Fibroblast of lung (primary cell): ENCODE data around the gene ARL4D. TPM values are rescaled to one million over a fixed set of nuclear protein-coding genes. Genes with fewer than 3 reads are reported as not detected.

ENCODE experiments used
- DNase-seq, 2 donors: peaks; one replicate each; pipeline versions ENCODE4 v3.0.0 to v3.0.0-alpha.2; 2010; ENCODE audit warnings: low read depth in 2 of 2
- H2AFZ ChIP-seq: 2 replicates; pipeline ENCODE4 v1.5.1; 2012; ENCODE audit warnings: low read length, control low read depth, inconsistent platforms
- H3K27ac ChIP-seq: 2 replicates; pipeline ENCODE4 v1.5.1; 2011; ENCODE audit warnings: low read length, control low read depth; ENCODE audit not compliant: insufficient read depth
- H3K27me3 ChIP-seq: 2 replicates; pipeline ENCODE4 v1.5.1; 2011; ENCODE audit warnings: mild to moderate bottlenecking, low read length; ENCODE audit not compliant: control insufficient read depth, insufficient read depth
- H3K36me3 ChIP-seq: 2 replicates; pipeline ENCODE4 v1.5.1; 2011; ENCODE audit warnings: low read length; ENCODE audit not compliant: control insufficient read depth, insufficient read depth
- H3K4me1 ChIP-seq: 2 replicates; pipeline ENCODE4 v1.5.1; 2011; ENCODE audit warnings: low read length; ENCODE audit not compliant: control insufficient read depth, insufficient read depth; ENCODE audit errors: extremely low read depth
- H3K4me2 ChIP-seq: 2 replicates; pipeline ENCODE4 v1.5.1; 2011; ENCODE audit warnings: low read length, control low read depth; ENCODE audit not compliant: insufficient read depth; ENCODE audit errors: extremely low read depth
- H3K4me3 ChIP-seq, 4 experiments: fragments of 200-600 bp in 1 of 4; sonication (generic) in 1 of 4; replicated peaks in 1 of 4; 2 replicates each; pipeline ENCODE4 v1.5.1; 2011 to 2016; ENCODE audit warnings: low read length in 4 of 4, low read depth in 3 of 4, mild to moderate bottlenecking in 3 of 4, control low read depth in 2 of 4, inconsistent platforms in 1 of 4, mixed read lengths in 1 of 4; ENCODE audit not compliant: insufficient read depth in 1 of 4; ENCODE audit errors: control extremely low read depth in 1 of 4
- H3K79me2 ChIP-seq: 2 replicates; pipeline ENCODE4 v1.5.1; 2012; ENCODE audit warnings: mild to moderate bottlenecking, low read length, inconsistent platforms; ENCODE audit not compliant: control insufficient read depth, insufficient read depth
- H3K9ac ChIP-seq: 2 replicates; pipeline ENCODE4 v1.5.1; 2011; ENCODE audit warnings: mild to moderate bottlenecking, low read length, control low read depth; ENCODE audit not compliant: insufficient read depth
- H3K9me3 ChIP-seq: 2 replicates; pipeline ENCODE4 v1.5.1; 2012; ENCODE audit warnings: low read depth, low read length; ENCODE audit not compliant: control insufficient read depth, insufficient read depth
- H4K20me1 ChIP-seq: 2 replicates; pipeline ENCODE4 v1.5.1; 2011; ENCODE audit warnings: low read length; ENCODE audit not compliant: control insufficient read depth, insufficient read depth; ENCODE audit errors: extremely low read depth
- EZH2 ChIP-seq: IDR thresholded peaks from 2 replicates; pipeline ENCODE4 v1.5.1; 2012; ENCODE audit warnings: low read length, control low read depth, mild to moderate bottlenecking; ENCODE audit errors: missing control alignments
- polyA minus RNA-seq: library from RNA; depleted of rRNA, polyadenylated mRNA; stranded (reverse); fragments of >200 nt; gene quantifications from 2 replicates; pipeline ENCODE4 v1.2.3, GENCODE V29; 2011; ENCODE audit warnings: low replicate concordance
- polyA plus RNA-seq, 2 donors: library from polyadenylated mRNA; depleted of rRNA in 1 of 2; stranded (reverse) in 1 of 2; unstranded in 1 of 2; fragments of >200 nt; gene quantifications; 2 replicates each; pipeline ENCODE4 v1.2.1, GENCODE V29; 2011 to 2012; ENCODE audit warnings: missing spikeins in 1 of 2
- total RNA-seq: library from RNA; depleted of rRNA; stranded (reverse); fragments of >200 nt; gene quantifications from 2 replicates; pipeline ENCODE4 v1.2.1, GENCODE V29; 2014
- TF ChIP-seq, protein P1 (sequence below), 2 donors: IDR thresholded peaks in 1 of 2; conservative IDR thresholded peaks in 1 of 2; 1 replicate in 1 of 2; 2 replicates in 1 of 2; pipeline ENCODE4 v1.5.1; 2011 to 2012; ENCODE audit warnings: low read length in 2 of 2, control low read depth in 1 of 2, inconsistent platforms in 1 of 2, low read depth in 1 of 2, mild to moderate bottlenecking in 1 of 2

The ARL4D gene, protein sequence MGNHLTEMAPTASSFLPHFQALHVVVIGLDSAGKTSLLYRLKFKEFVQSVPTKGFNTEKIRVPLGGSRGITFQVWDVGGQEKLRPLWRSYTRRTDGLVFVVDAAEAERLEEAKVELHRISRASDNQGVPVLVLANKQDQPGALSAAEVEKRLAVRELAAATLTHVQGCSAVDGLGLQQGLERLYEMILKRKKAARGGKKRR
- total RNA-seq (46.4 and 60.6 TPM in 2 replicates), polyA plus RNA-seq (12.5 and 14.0 TPM in 2 replicates), polyA minus RNA-seq (10.4 and 17.2 TPM in 2 replicates)
- 12.3 and 14.6 TPM in 2 replicates for polyA plus RNA-seq (2012)

DNA sequence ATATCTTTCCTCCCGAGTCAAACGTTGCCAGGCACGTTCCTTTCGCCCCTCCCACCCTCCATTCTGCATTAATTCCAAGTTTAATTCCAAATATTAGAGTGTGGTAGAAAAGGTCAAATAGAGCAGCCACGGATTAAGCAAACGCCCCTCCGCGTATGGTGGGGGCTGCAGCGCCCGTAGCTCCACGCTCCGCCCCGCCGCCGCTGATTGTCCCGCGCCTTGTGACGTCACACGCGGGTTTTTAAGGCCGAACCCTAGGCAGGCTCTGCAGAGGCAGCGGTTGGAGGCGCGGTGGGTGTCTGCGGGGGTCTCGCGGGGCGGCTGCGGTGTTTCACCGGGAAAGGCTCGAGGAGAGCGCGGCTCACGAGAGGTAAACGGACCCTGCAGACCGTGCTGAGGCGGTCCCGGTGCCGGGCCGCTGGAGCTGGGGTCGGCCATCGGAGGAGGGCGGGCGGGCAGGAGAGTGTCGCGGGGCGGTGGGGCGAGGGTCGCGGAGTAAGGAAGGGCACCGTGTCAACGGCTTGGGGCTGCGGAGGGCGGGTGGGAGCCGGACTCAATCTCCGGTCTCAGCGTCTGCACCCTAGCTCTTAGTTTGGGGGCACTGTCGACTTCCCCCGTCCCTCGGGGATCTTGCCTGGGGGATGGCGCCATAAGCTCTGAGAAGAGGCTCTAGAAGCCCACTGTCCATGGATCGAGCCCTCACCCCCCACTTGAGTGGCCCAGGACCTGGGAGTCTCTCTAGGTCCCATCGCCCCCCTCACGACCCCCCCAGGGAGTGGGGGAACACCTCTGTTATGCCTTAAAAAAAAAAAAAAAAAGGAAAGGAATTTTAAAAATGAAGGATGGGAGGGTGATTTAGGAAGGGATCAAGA is at the start of gene ARL4D:
Gene ARL4D, plus strand, starts transcription at position 270 of the 872 bp plus-strand sequence. CDS start 740 bp downstream, outside the sequence.
- Histone ChIP-seq H3K27ac (peak within 1 kb of the TSS; percentile 66), H3K79me2 (peaks cover 17% of the 10 kb centered on the region)
- DNase-seq: peak; percentile 77 to 80

DNA sequence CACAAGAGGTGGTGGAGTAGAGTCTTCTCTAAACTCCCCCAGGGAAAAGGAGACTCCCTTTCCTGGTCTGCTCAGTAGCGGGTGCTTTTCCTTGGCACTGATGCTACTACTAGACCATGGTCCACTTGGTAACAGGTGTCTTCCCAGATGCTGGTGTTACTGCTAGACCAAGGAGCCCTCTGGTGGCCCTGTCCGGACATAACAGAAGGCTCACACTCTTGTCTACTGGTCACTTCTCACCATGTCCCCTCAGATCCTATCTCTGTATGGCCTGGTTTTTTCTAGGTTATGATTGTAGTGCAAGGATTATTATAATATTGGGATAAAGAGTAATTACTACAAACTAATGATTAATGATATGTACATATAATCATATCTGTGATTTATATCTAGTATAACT is 49.7 kb upstream of the ARL4D start:
- H3K4me1 ChIP-seq: no peaks in the 10 kb centered on the region
- no peak overlapping the region for H2AFZ ChIP-seq
- H3K4me3 ChIP-seq: no peak overlapping the region
- H3K4me2 ChIP-seq: no peak overlapping the region
- no peak for DNase-seq
- no peaks in the 10 kb centered on the region for H3K27me3 ChIP-seq
- H3K9me3 ChIP-seq: no peaks in the 10 kb centered on the region
- H3K79me2 ChIP-seq: no peaks in the 10 kb centered on the region
- no peak for TF ChIP-seq EZH2
- TF ChIP-seq, protein P1, sequence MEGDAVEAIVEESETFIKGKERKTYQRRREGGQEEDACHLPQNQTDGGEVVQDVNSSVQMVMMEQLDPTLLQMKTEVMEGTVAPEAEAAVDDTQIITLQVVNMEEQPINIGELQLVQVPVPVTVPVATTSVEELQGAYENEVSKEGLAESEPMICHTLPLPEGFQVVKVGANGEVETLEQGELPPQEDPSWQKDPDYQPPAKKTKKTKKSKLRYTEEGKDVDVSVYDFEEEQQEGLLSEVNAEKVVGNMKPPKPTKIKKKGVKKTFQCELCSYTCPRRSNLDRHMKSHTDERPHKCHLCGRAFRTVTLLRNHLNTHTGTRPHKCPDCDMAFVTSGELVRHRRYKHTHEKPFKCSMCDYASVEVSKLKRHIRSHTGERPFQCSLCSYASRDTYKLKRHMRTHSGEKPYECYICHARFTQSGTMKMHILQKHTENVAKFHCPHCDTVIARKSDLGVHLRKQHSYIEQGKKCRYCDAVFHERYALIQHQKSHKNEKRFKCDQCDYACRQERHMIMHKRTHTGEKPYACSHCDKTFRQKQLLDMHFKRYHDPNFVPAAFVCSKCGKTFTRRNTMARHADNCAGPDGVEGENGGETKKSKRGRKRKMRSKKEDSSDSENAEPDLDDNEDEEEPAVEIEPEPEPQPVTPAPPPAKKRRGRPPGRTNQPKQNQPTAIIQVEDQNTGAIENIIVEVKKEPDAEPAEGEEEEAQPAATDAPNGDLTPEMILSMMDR (conservative IDR thresholded peaks at IDR 0.05 in 1 of 2, IDR thresholded peaks at IDR 0.05 in 1 of 2; ENCODE audit: low read depth in 1 of 2, low read length in 2 of 2): peak in 1 of 2 donors; percentile 48
- H4K20me1 ChIP-seq: no peaks in the 10 kb centered on the region
- H3K27ac ChIP-seq: no peak overlapping the region
- no peaks in the 10 kb centered on the region for H3K36me3 ChIP-seq
- no peak overlapping the region for H3K9ac ChIP-seq

More for the DNA sequence above, at the start of gene ARL4D:
- Histone ChIP-seq H3K4me3 (peak within 1 kb of the TSS; percentile 42 to 76 (median 60)), H3K9me3 (no peaks in the 10 kb centered on the region), H3K9ac (peak within 1 kb of the TSS; percentile 76), H4K20me1 (no peaks in the 10 kb centered on the region), H3K4me2 (peak within 1 kb of the TSS; percentile 91), H3K4me1 (peaks cover 9% of the 10 kb centered on the region), H3K27me3 (no peaks in the 10 kb centered on the region), H3K36me3 (peaks cover 2% of the 10 kb centered on the region), H2AFZ (peak within 1 kb of the TSS; percentile 76)
- TF ChIP-seq EZH2: no peak
- TF ChIP-seq, protein P1 (conservative IDR thresholded peaks at IDR 0.05 in 1 of 2, IDR thresholded peaks at IDR 0.05 in 1 of 2; ENCODE audit: low read depth in 1 of 2, low read length in 2 of 2): no peak

DNA sequence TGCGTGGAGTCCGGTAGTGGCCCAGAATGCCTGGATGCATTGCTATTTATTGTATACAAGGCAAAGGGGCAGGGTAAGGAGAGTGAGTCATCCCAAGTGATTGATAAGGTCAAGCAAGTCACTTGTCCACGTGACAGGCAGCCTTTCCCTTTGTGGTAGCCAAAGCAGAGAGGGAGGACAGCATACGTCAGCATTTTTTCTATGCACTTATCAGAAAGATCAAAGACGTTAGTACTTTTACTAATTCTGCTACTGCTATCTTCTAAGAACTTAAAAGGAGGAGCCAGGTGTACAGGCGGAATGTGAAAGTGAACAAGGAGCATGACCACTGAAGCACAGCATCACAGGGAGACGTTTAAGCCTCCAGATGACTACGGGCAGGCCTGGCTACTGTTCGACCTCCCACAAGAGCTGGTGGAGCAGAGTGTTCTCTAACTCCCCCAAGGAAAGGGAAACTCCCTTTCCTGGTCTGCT is 47.9 kb upstream of the ARL4D start:
- H3K79me2 ChIP-seq: no peaks in the 10 kb centered on the region
- H4K20me1 ChIP-seq: no peaks in the 10 kb centered on the region
- no peak overlapping the region for H2AFZ ChIP-seq
- no peak overlapping the region for H3K9ac ChIP-seq
- H3K4me1 ChIP-seq: no peaks in the 10 kb centered on the region
- H3K27me3 ChIP-seq: no peaks in the 10 kb centered on the region
- DNase-seq: no peak
- H3K27ac ChIP-seq: no peak overlapping the region
- H3K4me2 ChIP-seq: no peak overlapping the region
- no peaks in the 10 kb centered on the region for H3K36me3 ChIP-seq
- TF ChIP-seq, protein P1 (conservative IDR thresholded peaks at IDR 0.05 in 1 of 2, IDR thresholded peaks at IDR 0.05 in 1 of 2; ENCODE audit: low read depth in 1 of 2, low read length in 2 of 2): no peak
- TF ChIP-seq EZH2: no peak
- no peaks in the 10 kb centered on the region for H3K9me3 ChIP-seq
- H3K4me3 ChIP-seq: no peak overlapping the region
